Parathyroid adenoma (tissue), 2 donors: ENCODE measurements around the gene GNB1L.

ENCODE experiments used
- H2AFZ ChIP-seq: fragments of 300-600 bp; sonication (generic); one replicate; pipeline ENCODE4 v1.7.0; 2017; ENCODE audit warnings: antibody characterized with exemption, mild to moderate bottlenecking
- H3K27ac ChIP-seq: fragments of 300-600 bp; sonication (generic); one replicate; pipeline ENCODE4 v1.7.0; 2017
- H3K27me3 ChIP-seq: fragments of 300-600 bp; sonication (generic); one replicate; pipeline ENCODE4 v1.7.0; 2017; ENCODE audit warnings: low read length; ENCODE audit not compliant: control insufficient read depth, insufficient read depth
- H3K36me3 ChIP-seq: fragments of 300-600 bp; sonication (generic); one replicate; pipeline ENCODE4 v1.7.0; 2017; ENCODE audit warnings: low read length; ENCODE audit not compliant: control insufficient read depth, insufficient read depth
- H3K4me1 ChIP-seq: fragments of 300-600 bp; sonication (generic); one replicate; pipeline ENCODE4 v1.7.0; 2017; ENCODE audit warnings: control low read depth
- H3K4me2 ChIP-seq: fragments of 300-600 bp; sonication (generic); one replicate; pipeline ENCODE4 v1.7.0; 2017; ENCODE audit warnings: low read length
- H3K4me3 ChIP-seq: fragments of 300-600 bp; sonication (generic); one replicate; pipeline ENCODE4 v1.7.0; 2017; ENCODE audit warnings: low read depth, low read length
- H3K79me2 ChIP-seq: fragments of 300-600 bp; sonication (generic); one replicate; pipeline ENCODE4 v1.7.0; 2017; ENCODE audit warnings: control low read depth
- H3K9ac ChIP-seq: fragments of 300-600 bp; sonication (generic); one replicate; pipeline ENCODE4 v1.7.0; 2017; ENCODE audit warnings: mild to moderate bottlenecking
- H3K9me3 ChIP-seq: fragments of 300-600 bp; sonication (generic); one replicate; pipeline ENCODE4 v1.7.0; 2017; ENCODE audit warnings: low read length; ENCODE audit not compliant: control insufficient read depth
- CTCF ChIP-seq: fragments of 300-600 bp; sonication (generic); IDR thresholded peaks from one replicate; pipeline ENCODE4 v1.7.0; 2017; ENCODE audit warnings: antibody characterized with exemption, mild to moderate bottlenecking
- donor health status: primary hyperparathyroidism.

GNB1L gene

DNA sequence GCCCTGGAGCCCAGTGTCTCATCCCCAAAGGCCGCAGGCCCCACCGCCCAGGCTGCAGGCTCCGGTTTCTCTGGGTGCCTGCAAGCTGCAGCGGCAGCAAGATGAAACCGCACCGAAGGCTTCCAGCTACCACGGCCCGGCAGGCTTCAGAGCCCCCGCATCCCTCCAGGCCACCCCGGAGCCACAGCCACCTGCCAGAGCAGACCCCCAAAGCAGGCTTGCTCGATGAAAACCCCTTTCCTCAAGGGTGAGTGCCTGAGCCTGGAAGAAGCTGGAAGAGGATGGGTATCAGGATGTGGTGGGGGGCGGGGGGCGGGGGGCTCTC, 24.5 kb upstream of the GNB1L start:
- H3K36me3 ChIP-seq, result no peaks in the 10 kb centered on the region
- TF ChIP-seq CTCF, result no peak
- no peaks in the 10 kb centered on the region for H3K27me3 ChIP-seq

DNA sequence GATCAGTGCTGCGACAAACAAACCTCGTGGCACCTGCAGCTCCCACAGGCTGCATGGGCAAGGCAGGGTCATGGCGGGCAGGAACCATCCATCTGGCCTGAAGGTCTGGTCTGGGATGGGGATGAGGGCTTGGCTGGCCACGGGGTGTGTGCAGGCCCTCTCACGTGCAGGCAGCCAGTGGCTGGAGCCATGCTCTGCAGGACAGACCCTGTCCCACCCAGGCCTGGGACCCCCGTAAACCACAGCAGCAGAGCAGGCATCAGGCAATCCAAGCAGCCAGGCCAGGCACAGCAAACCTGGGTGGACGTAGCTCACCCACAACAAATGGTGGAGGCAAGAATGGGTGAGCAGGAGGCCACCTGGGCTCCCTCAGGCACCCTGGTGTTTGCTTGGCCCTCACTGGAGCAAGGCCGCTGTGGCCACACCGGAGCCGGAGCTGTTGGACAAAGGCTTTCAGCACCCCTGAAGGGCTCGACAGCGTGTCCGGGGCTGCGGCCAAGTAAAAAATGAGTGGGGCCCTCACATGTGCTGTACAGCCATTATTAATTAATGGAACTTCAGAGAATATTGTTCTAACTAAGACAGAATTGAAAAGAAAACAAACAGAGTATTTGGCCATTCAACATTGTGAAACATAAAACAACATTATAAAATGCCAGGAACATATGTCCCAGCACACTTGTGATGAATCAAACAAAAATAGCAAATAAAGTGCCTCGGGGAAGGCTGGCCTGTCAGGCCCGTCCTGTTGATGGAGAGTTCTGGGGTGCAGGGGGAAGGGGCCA, 24.0 kb upstream of the GNB1L start:
- Histone ChIP-seq H3K4me2 (no peak overlapping the region), H3K4me3 (no peak overlapping the region), H3K36me3 (no peaks in the 10 kb centered on the region), H3K4me1 (peaks cover 3% of the 10 kb centered on the region), H2AFZ (no peak overlapping the region), H3K27ac (no peak overlapping the region), H3K9me3 (no peaks in the 10 kb centered on the region), H3K9ac (no peak overlapping the region), H3K27me3 (no peaks in the 10 kb centered on the region), H3K79me2 (no peaks in the 10 kb centered on the region)
- no peak for TF ChIP-seq CTCF

More for the DNA sequence above, 24.5 kb upstream of the GNB1L start:
- Histone ChIP-seq H2AFZ (no peak overlapping the region), H3K27ac (no peak overlapping the region), H3K4me2 (no peak overlapping the region), H3K4me1 (peaks cover 3% of the 10 kb centered on the region), H3K79me2 (no peaks in the 10 kb centered on the region), H3K9me3 (no peaks in the 10 kb centered on the region), H3K4me3 (no peak overlapping the region), H3K9ac (no peak overlapping the region)

DNA sequence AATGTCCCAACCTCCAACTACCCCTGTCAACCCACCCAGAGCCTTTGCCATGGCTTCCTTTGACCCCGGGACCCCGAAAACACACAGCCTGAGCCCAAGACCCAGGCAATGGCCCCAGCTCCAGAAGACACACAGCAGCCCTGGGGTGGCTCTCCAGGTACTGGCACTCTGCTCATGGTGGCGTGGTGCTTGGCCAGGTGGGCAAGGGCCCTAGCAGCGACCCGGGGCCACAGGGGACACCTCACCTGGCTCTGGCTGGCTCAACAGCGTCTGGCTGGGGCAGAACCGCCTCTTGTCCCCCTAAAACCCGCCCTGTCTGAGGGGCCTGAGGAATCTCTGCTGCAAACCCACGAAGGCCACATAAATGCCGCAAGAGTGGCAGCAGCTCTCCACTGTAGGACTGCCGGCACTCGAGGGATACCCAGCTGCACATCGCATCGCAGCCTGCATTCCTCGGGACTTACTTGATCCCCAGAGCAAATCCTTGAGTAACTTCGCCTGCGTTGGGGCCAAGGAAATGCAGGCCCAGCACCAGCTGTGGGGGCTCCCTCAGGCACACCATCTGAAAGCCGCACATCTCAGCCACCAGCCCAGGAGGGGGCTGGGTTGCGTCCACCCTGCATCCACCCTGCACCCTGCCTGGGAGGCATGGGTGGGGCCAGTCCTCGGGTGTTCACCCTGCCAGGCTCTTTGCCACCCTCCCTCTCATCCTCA, 23.1 kb upstream of the GNB1L start:
- TF ChIP-seq CTCF, result no peak
- no peak overlapping the region for H3K27ac ChIP-seq
- H3K9ac ChIP-seq, result no peak overlapping the region
- no peak overlapping the region for H3K4me3 ChIP-seq
- no peaks in the 10 kb centered on the region for H3K27me3 ChIP-seq
- H3K4me1 ChIP-seq, result peaks cover 3% of the 10 kb centered on the region
- H3K9me3 ChIP-seq, result no peaks in the 10 kb centered on the region
- H3K4me2 ChIP-seq, result no peak overlapping the region
- no peak overlapping the region for H2AFZ ChIP-seq
- H3K36me3 ChIP-seq, result no peaks in the 10 kb centered on the region
- H3K79me2 ChIP-seq, result no peaks in the 10 kb centered on the region

DNA sequence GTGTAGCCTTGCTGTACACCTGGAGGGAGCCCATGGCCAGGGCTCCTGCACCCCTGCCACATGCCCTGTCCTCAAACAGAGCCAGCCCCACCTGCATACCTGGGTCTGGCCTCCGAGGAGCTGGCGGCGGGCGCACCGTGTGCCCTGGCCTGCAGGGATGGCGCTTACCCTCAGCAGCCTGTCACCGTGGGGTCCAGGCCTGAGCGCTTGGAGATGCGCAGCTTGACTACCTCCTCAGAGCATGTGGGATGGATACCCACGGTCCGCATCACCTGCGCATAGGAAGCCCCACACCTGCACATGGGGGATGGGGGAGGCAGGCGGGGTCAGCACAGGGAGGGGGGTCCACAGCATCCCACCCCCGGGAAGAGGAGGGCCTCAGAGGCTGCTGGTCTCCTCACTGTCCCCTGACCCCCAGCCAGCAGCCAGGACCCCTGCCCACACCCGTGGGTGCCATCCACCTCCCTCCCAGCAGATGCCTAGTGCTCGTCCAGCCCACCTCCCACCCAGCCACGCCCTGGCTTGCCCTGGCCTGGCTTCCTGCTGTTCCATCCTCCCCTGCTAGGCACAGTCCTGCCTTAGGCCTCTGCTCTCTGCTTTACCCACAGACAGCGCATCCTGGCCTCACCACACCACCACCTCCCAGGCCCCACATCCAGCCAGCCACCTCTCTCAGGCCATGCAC, 22.4 kb upstream of the GNB1L start:
- Histone ChIP-seq H3K9me3 (no peaks in the 10 kb centered on the region), H3K4me3 (no peak overlapping the region), H3K4me1 (peaks cover 3% of the 10 kb centered on the region), H3K9ac (no peak overlapping the region), H3K4me2 (no peak overlapping the region), H3K27ac (no peak overlapping the region), H3K79me2 (no peaks in the 10 kb centered on the region), H3K27me3 (no peaks in the 10 kb centered on the region), H3K36me3 (no peaks in the 10 kb centered on the region), H2AFZ (no peak overlapping the region)
- no peak for TF ChIP-seq CTCF
